H1 (cell line): ENCODE results near the gene RBMS1. TPM values are rescaled to one million over a fixed set of nuclear protein-coding genes. Genes with fewer than 3 reads are reported as not detected.

ENCODE experiments used
- CHD2 ChIP-seq: IDR thresholded peaks from 2 replicates; pipeline ENCODE4 v1.6.1; 2012; ENCODE audit warnings: low read length, improper control_type of control experiment
- CTBP2 ChIP-seq: IDR thresholded peaks from 2 replicates; pipeline ENCODE4 v1.7.0; 2011; ENCODE audit warnings: borderline replicate concordance, mild to moderate bottlenecking, moderate library complexity, mixed read lengths, low read length; ENCODE audit not compliant: insufficient read depth, insufficient read length
- FOSL1 ChIP-seq: IDR thresholded peaks from 2 replicates; pipeline ENCODE4 v1.6.1; 2011; ENCODE audit warnings: mild to moderate bottlenecking, low read depth, low read length, moderate library complexity; ENCODE audit not compliant: insufficient read depth
- SIX5 ChIP-seq: IDR thresholded peaks from 2 replicates; pipeline ENCODE4 v1.6.1; 2011; ENCODE audit warnings: mild to moderate bottlenecking, low read depth, low read length
- SP2 ChIP-seq: IDR thresholded peaks from 2 replicates; pipeline ENCODE4 v1.6.1; 2012; ENCODE audit warnings: mild to moderate bottlenecking, low read length, inconsistent platforms
- TAF7 ChIP-seq: optimal IDR thresholded peaks from 2 replicates; pipeline ENCODE3; 2011; ENCODE audit warnings: low read depth, mild to moderate bottlenecking, inconsistent platforms, low read length, moderate library complexity, borderline replicate concordance
- TBP ChIP-seq: IDR thresholded peaks from 2 replicates; pipeline ENCODE4 v1.6.1; 2011; ENCODE audit warnings: low read depth, low read length, improper control_type of control experiment
- polyA plus RNA-seq, 7 experiments: library from polyadenylated mRNA; depleted of rRNA in 3 of 7; stranded (reverse) in 5 of 7; unstranded in 2 of 7; fragments of >200 nt in 5 of 7; fragments of 200-250 nt in 2 of 7; gene quantifications; 1 replicate in 5 of 7; 2 replicates in 1 of 7; 4 replicates in 1 of 7; pipeline versions ENCODE4 v1.2.1 to v1.2.3, GENCODE V29; 2011 to 2013; ENCODE audit warnings: missing spikeins in 2 of 7, mixed read lengths in 2 of 7
- total RNA-seq: library from RNA; stranded (reverse); fragmentation: NEBNext Ultra II Directional; extraction: Animal tissue kit (Norgen Biotek cat#: 25700); gene quantifications from 2 replicates; pipeline ENCODE4 v1.2.1, GENCODE V29; 2021

Gene RBMS1
- total and polyA plus RNA-seq, 2 of the 8 experiments (the other 6 are each of a cell fraction or from before 2014, with no cell fraction given), result 53.7 to 60.0 TPM

DNA sequence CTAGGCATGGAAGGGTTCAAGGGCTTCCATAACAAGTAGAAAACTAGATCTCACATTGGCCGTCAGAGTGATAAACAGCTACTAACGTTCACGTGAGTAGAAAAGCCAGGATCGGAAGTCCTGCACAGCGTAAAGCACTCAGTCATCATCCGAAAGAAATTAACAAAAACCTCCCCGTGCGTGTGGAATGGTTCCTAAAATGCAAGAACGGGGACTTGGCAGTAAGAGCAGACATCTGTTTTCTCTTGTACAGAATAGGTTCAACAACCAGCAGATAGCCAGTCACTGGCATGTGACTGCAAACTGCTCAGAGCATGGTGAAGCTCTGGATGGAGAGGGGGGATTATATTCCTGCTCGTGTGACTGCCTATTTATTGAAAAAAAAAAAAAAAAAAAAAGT lies 186.6 kb downstream of the RBMS1 start (continued):
- TF ChIP-seq TAF7, result no peak
- no peak for TF ChIP-seq FOSL1
- TF ChIP-seq SIX5, result no peak
- no peak for TF ChIP-seq TBP
- TF ChIP-seq CHD2, result no peak
- no peak for TF ChIP-seq SP2
- no peak for TF ChIP-seq CTBP2
